Measurements from ENCODE around the gene MINDY4. TPM values are rescaled to one million over a fixed set of nuclear protein-coding genes. Genes with fewer than 3 reads are reported as not detected.

Gene MINDY4
- total RNA-seq, 2 donors from 2014 or later = 3.2 to 3.8 TPM

DNA sequence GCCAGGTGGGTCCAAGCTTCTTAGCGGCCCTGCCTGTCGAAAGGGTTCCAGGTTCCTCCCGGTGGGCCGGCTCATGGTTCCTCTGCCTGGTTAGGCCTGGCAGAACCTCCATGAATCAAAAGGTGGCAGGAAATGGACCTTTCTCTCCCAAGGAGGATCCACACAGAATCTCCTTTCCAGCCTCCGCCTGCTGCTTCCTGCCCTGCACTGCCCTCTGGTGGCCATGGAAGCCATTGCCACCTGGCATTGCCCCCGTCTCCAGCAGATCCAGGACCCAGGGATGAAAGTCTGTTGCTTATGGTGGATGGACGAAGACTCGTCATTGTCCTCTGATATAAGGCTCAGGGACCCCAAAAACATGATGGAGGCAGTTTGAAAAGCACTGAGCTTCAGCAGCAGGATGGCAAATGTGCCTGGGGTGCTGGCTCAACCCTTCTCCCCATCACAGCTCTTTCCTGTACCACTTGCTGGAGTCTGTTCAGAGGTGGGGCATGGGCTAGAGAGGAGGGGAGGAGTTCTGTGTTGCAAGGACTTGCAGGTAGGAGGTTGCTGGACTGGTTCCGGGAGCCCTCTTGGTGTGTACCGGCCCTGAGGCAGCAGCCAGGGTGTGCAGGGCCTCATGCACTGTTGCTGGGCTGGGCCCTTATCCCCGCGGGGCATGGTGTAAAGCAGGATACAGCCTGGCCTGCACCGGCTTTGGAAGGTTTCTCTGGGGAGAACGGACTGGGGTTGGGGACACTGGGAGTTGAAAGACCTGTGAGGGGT, 30.6 kb upstream of the MINDY4 start:
- DNase-seq (peak; percentile 47 to 82), ATAC-seq (peak; percentile 87)
- intact Hi-C loops (cut with DNase I, micrococcal nuclease) = no loop called here

- intact Hi-C loops (cut with DNase I, micrococcal nuclease) = no loop called here
- DNase-seq (no peak), ATAC-seq (no peak)
Measured at GRCh38 chr7:30741289-30741688, 29.9 kb upstream of the MINDY4 start.

DNA sequence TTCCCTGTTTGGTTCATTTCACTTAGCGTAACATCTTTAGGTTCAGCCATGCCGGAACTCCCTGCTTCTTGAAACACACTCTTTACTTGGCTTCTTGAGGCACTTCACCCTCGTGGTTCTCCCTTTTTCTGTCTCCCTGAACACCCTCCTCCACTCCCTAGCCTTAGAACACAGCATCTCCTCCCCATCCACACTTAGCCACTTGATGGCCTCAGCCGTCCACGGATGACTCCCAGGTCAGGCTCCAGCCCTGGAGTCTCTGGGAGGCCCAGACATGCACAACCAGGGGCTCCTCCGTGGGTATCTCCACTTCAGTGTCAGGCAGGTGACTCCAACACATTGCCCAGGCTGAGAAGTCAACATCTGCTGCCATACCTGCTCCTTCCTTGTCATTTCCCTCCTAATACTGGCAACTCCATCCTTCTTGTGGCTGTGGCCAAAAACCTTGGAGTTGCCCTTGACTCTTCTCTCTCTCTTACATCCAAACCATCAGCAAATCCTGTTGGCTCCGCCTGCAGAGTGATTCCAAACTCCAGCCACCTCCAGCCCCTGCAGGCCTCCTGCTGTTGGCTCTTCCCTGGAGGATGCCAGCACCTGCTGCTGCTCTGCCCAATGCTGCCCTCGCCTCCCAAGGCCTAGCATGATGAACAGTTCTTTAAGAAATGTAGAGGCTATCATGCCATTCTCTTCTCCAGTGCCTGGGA, 27.7 kb upstream of the MINDY4 start:
- intact Hi-C loops (cut with DNase I, micrococcal nuclease) = no loop called here
- DNase-seq (no peak), ATAC-seq (peak; percentile 54)

DNA sequence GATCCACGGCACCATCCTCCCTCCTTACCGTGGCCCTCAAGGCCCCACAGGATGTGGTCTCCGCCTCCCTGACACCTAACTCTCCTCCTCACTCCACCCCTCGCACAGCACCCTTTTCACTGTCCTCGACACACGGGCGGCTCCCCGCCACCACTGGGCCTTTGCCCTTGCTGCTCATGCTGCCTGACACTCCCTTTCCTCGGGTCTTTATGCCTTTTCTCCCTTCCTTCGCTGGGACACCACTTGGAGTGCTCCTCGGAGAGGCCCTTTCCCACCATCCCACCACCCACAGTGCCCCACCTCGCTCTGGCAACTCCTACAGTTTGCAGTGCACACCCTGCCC, 27.2 kb upstream of the MINDY4 start:
- no peak for ATAC-seq
- intact Hi-C loops (cut with DNase I, micrococcal nuclease) = no loop called here

GRCh38 chr7:30745261-30745941, 25.8 kb upstream of the MINDY4 start:
- DNase-seq = no peak
- intact Hi-C loops (cut with DNase I, micrococcal nuclease) = no loop called here
- ATAC-seq = no peak

More for the DNA sequence above, 27.2 kb upstream of the MINDY4 start:
- no peak for DNase-seq

- ATAC-seq (no peak), DNase-seq (no peak)
- intact Hi-C loops (cut with DNase I, micrococcal nuclease) = no loop called here
Measured at GRCh38 chr7:30750010-30750409, 21.2 kb upstream of the MINDY4 start.

DNA sequence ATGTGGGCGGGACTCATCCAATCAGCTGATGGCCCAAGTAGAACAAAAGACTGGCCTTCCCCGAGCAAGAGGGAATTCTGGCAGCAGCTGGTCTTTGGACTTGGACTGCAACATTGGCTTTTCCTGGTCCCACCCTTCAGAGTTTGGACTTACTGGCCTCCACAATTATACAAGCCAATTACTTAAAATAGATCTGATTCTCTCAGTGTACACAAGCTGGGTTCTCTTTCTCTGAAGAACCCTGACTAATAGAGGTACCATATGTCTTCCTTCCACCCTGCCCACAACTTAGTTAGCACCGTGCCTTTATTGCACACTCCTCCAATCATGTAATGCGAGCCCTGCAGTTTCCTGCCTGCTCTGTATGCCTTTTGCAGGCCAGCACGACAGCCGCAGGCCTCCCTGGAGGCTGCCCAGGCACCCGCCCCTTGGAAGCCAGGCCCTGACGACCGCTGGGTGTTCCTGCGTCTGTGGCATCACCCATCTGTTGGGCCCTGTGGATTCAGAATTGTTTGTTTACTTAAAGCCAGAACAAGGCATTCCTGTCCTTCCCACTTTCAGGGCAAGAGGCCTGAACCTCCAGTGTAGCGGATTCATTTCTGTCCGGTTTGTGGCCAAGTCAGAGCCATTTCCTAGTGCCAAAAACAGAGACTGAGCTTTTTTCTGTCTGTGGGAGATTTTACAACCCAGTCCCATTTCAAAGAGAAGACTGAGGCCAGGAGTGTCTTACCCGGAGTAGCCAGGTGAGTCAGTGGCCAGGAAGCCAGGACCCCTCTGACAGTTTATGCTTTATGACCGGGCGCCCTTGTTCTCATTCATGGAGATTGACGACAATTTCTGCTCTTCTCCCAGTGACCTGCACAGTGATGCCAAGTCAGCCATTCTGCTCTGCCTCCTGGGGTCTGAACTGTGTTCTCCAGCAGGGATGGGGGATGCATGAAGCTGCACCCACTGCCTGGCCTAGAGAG, 20.2 kb upstream of the MINDY4 start:
- DNase-seq (peak; percentile 73 to 79), ATAC-seq (peak; percentile 86)
- intact Hi-C loops (cut with DNase I, micrococcal nuclease) = no loop called here

- DNase-seq (no peak), ATAC-seq (no peak)
- intact Hi-C loops (cut with DNase I, micrococcal nuclease) = no loop called here
Measured at GRCh38 chr7:30751696-30752273, 19.4 kb upstream of the MINDY4 start, which contains the start of gene INMT. INMT (plus strand) TSS chr7:30752135; CDS start chr7:30752151, 16 bp downstream.

- ATAC-seq (no peak), DNase-seq (no peak)
- intact Hi-C loops (cut with DNase I, micrococcal nuclease) = no loop called here
Measured at GRCh38 chr7:30752484-30752883, 18.7 kb upstream of the MINDY4 start.

- intact Hi-C loops (cut with DNase I, micrococcal nuclease) = no loop called here
- DNase-seq (peak; percentile 59 to 70), ATAC-seq (peak; percentile 14)
Measured at GRCh38 chr7:30752979-30753378, 18.2 kb upstream of the MINDY4 start.

GRCh38 chr7:30754315-30754877, 16.8 kb upstream of the MINDY4 start:
- DNase-seq = no peak
- no peak for ATAC-seq
- intact Hi-C loops (cut with DNase I, micrococcal nuclease) = no loop called here

DNA sequence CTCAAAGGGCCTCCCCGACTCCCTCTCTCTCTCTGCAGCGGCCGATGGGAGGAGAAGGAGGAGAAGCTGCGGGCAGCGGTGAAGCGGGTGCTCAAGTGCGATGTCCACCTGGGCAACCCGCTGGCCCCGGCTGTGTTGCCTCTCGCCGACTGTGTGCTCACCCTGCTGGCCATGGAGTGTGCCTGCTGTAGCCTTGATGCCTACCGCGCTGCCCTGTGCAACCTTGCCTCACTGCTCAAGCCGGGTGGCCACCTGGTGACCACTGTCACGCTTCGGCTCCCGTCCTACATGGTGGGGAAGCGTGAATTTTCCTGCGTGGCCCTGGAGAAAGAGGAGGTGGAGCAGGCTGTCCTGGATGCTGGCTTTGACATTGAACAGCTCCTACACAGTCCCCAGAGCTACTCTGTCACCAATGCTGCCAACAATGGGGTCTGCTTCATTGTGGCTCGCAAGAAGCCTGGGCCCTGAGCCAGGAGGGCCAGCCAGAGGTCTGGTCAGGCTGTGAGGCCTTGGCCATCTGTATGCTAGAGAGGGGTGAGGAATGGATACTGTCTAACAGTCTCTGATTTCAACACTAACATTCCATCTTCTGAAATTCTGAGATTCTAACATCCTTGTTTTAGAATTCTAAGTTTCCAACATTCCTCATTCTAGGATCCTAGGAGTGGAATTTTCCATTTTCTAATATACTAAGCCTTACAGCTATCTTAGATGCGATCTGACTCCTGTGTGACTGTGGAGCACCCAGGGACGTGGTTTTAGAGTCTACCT, 15.6 kb upstream of the MINDY4 start:
- ATAC-seq (no peak), DNase-seq (no peak)
- intact Hi-C loops (cut with DNase I, micrococcal nuclease) = no loop called here

GRCh38 chr7:30757342-30757692, 13.9 kb upstream of the MINDY4 start:
- DNase-seq (no peak), ATAC-seq (no peak)
- intact Hi-C loops (cut with DNase I, micrococcal nuclease) = no loop called here

- DNase-seq (no peak), ATAC-seq (no peak)
- intact Hi-C loops (cut with DNase I, micrococcal nuclease) = no loop called here
Measured at GRCh38 chr7:30760514-30761213, 10.6 kb upstream of the MINDY4 start.

GRCh38 chr7:30761214-30762156, 9.7 kb upstream of the MINDY4 start:
- intact Hi-C loops (cut with DNase I, micrococcal nuclease) = no loop called here
- no peak for DNase-seq
- no peak for ATAC-seq

Data from left colon (tissue), 2 donors.